Neutrophil (primary cell): ENCODE measurements around the gene SHQ1.

Experiments used
- H3K27ac ChIP-seq: fragments of 200-600 bp; sonication (generic); 2 replicates; pipeline ENCODE4 v1.5.1; 2016; ENCODE audit warnings: mild to moderate bottlenecking, moderate library complexity
- H3K27me3 ChIP-seq: fragments of 200-600 bp; sonication (generic); 2 replicates; pipeline ENCODE4 v1.6.0; 2016; ENCODE audit warnings: mild to moderate bottlenecking
- H3K36me3 ChIP-seq: fragments of 200-600 bp; sonication (generic); 2 replicates; pipeline ENCODE4 v1.5.1; 2017
- H3K4me1 ChIP-seq, 2 experiments: fragments of 200-600 bp in 1 of 2; sonication (generic) in 1 of 2; 1 replicate in 1 of 2; 2 replicates in 1 of 2; pipeline versions ENCODE4 v1.5.1 to v1.6.1; 2013 to 2016; ENCODE audit warnings: low read depth in 1 of 2, low read length in 1 of 2, mild to moderate bottlenecking in 1 of 2, moderate library complexity in 1 of 2; ENCODE audit not compliant: control insufficient read depth in 1 of 2, insufficient read depth in 1 of 2
- H3K4me3 ChIP-seq, 2 experiments: fragments of 200-600 bp in 1 of 2; sonication (generic) in 1 of 2; 1 replicate in 1 of 2; 2 replicates in 1 of 2; pipeline ENCODE4 v1.5.1; 2013 to 2016; ENCODE audit warnings: low read depth in 1 of 2, low read length in 1 of 2, mild to moderate bottlenecking in 1 of 2, moderate library complexity in 1 of 2
- H3K9me3 ChIP-seq: fragments of 200-600 bp; sonication (generic); 2 replicates; pipeline ENCODE4 v1.5.1; 2016
- TF ChIP-seq, protein P1 (sequence below): fragments of 200-600 bp; sonication (generic); IDR thresholded peaks from 2 replicates; pipeline ENCODE4 v1.5.1; 2016; ENCODE audit warnings: antibody characterized with exemption

SHQ1 gene

DNA sequence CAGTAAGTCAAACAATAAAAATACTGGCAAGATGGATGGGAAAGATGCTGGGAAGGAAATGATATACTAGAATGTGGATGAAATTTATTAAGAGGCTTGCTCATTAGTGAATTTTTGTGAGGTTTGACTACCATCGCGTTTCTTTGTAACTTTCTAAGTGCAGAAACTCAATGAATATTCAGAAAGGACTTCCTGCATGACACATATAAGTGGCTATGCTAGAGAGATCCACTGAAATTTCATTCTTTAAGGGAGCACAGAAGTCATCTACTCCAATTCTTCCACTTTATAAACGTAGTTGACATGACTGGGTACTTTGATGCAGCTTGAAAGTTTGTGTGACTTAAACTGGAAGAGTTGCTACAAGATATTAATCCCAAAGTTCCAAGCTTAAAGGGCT is 88.0 kb downstream of the SHQ1 start:
- Histone ChIP-seq H3K4me3 (no peak overlapping the region), H3K4me1 (peaks cover 13 to 18% of the 10 kb centered on the region in 2 experiments), H3K36me3 (no peaks in the 10 kb centered on the region), H3K27ac (no peak overlapping the region), H3K27me3 (no peaks in the 10 kb centered on the region), H3K9me3 (no peaks in the 10 kb centered on the region)
- TF ChIP-seq, protein P1, sequence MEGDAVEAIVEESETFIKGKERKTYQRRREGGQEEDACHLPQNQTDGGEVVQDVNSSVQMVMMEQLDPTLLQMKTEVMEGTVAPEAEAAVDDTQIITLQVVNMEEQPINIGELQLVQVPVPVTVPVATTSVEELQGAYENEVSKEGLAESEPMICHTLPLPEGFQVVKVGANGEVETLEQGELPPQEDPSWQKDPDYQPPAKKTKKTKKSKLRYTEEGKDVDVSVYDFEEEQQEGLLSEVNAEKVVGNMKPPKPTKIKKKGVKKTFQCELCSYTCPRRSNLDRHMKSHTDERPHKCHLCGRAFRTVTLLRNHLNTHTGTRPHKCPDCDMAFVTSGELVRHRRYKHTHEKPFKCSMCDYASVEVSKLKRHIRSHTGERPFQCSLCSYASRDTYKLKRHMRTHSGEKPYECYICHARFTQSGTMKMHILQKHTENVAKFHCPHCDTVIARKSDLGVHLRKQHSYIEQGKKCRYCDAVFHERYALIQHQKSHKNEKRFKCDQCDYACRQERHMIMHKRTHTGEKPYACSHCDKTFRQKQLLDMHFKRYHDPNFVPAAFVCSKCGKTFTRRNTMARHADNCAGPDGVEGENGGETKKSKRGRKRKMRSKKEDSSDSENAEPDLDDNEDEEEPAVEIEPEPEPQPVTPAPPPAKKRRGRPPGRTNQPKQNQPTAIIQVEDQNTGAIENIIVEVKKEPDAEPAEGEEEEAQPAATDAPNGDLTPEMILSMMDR, result no peak

DNA sequence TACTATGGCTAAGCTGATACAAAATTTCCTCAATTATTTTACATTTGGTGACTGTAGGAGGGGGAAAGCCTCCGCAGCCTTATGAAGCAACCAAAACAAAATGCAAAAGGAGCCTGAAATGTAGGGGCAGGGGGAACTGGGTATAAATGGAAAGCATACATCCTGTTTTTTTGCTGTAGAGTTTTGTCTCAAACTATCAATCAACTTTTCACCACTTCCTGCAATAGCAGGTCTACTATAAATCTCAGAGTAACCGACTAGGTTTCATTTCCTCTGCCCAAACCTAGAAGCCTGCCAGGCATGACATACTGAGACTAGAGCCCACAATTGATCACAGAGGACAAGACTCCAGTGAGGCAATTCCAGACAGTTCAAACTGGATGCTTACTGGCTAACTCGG is 91.3 kb downstream of the SHQ1 start:
- H3K27me3 ChIP-seq, result no peaks in the 10 kb centered on the region
- H3K9me3 ChIP-seq, result no peaks in the 10 kb centered on the region
- H3K4me1 ChIP-seq, result peaks cover 13 to 18% of the 10 kb centered on the region in 2 experiments
- no peak overlapping the region for H3K4me3 ChIP-seq
- H3K36me3 ChIP-seq, result no peaks in the 10 kb centered on the region
- peak overlapping the region; percentile 40 for H3K27ac ChIP-seq
- TF ChIP-seq, protein P1, result no peak

DNA sequence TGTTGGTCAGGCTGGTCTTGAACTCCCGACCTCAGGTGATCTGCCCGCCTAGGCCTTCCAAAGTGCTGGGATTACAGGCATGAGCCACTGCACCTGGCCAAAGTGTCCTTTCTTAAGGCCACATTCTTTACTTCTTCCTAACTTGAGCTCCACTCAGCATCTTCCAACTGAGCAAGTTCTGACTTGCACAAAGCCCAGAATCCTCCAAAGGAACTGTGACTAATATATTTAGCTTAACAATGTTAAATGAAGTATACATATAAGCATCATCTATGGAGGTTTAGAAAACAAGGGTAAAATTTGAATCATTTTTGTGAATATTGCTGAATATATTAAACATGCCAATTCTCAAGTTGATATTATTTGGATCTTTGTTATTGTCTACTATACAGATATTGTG is 93.7 kb downstream of the SHQ1 start:
- TF ChIP-seq, protein P1, result no peak
- Histone ChIP-seq H3K27me3 (no peaks in the 10 kb centered on the region), H3K9me3 (no peaks in the 10 kb centered on the region), H3K27ac (no peak overlapping the region), H3K36me3 (no peaks in the 10 kb centered on the region), H3K4me1 (peaks cover 18 to 28% of the 10 kb centered on the region in 2 experiments), H3K4me3 (no peak overlapping the region)

DNA sequence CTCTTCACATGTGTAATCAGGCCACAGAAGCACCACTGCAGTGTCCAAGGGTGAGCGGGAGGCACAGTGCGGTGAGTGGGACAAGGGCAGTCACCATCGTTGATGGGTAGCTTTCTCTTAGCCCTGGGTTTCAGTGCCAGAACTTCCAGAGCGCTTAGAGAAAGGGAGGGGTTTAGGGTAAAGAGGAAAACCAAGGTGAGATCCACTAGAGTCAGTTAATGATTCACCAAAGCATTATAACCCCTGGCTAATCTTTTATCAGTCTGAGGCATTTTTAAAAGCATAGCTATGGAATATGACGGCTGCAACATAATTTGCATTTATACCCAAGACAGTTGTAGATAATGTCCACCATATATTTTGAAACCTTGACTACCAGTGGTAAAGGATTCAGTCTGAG is 94.8 kb downstream of the SHQ1 start:
- H3K36me3 ChIP-seq, result no peaks in the 10 kb centered on the region
- no peak overlapping the region for H3K4me3 ChIP-seq
- peaks cover 28 to 39% of the 10 kb centered on the region in 2 experiments for H3K4me1 ChIP-seq
- no peak overlapping the region for H3K27ac ChIP-seq
- no peaks in the 10 kb centered on the region for H3K9me3 ChIP-seq
- no peaks in the 10 kb centered on the region for H3K27me3 ChIP-seq
- TF ChIP-seq, protein P1, result no peak

DNA sequence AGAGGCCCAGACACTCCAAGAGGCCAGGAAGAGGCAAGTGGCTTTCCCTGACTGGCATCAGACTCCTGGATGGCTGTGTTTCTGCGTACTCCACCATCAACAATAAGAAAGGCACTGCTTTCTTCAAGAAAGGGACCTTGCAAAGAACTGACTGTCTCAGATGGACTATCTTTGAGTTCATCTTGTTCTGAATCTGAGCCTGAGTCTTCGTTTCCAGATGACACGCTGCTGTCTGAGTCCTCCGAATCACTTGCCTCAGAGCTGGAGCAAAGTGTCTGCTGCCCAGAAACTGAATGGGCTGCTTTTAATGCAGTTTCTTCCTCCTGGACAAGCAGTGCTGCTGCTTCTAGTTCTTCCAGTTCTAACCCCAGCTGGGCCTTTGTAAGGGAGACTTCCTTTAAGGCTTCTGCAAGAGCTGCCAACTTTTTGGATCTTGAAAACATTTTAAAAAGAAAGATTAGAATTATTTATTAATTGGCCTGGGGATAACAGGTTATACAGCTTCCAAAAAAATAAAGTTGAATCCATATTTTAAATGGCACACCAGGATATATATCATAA is 97.8 kb downstream of the SHQ1 start:
- H3K4me1 ChIP-seq, result peaks cover 26 to 32% of the 10 kb centered on the region in 2 experiments
- TF ChIP-seq, protein P1, result no peak
- H3K9me3 ChIP-seq, result no peaks in the 10 kb centered on the region
- H3K27ac ChIP-seq, result no peak overlapping the region
- H3K4me3 ChIP-seq, result no peak overlapping the region
- no peaks in the 10 kb centered on the region for H3K27me3 ChIP-seq
- no peaks in the 10 kb centered on the region for H3K36me3 ChIP-seq
